ENCODE data around the gene ZXDC.

DNA sequence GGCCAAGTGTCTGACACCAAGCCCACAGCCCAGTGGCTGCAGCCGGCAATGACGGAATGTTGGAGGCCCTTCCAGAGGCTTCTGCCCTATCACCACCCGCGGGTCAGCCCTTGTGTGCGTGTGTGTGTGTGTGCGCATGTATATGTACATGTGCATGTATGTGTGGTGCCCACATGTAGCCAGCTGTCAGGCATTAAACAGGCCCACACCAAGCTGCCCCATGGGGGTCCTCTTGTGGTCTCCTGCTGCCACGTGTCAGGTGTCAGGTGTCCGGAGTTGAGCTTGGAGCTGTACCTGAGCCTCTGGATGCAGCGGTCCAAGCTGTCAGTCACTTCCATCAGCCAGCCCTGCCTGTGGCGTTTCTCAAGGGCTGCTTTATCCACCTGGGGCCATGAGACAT lies 28.0 kb upstream of the ZXDC start:
- TF ChIP-seq EP300 (IDR thresholded peaks at IDR 0.05) (no peak), POLR2A (IDR thresholded peaks at IDR 0.05) (no peak)

All from tibial nerve (tissue), 3 donors.